Kasumi-1 (cell line): Measurements from ENCODE around the gene PTBP1.
A peak's percentile ranks its signal among the peaks of the same experiment; 100 is the strongest.
"Not testable (repeated sequence)": the region's sequence is repeated elsewhere in the genome, so short reads cannot be mapped to it uniquely, and the experiment has no call there.

Source experiments
- DNase-seq, 2 experiments: peaks; one replicate each; lab custom pipeline; 2025; lab: John Stamatoyannopoulos, UW

PTBP1 gene

GRCh38 chr19:829129-829758 is 32.0 kb downstream of the PTBP1 start:
- no peak for DNase-seq

GRCh38 chr19:831407-832369 is 34.4 kb downstream of the PTBP1 start:
- no peak for DNase-seq

- DNase-seq = no peak
Measured at GRCh38 chr19:834216-834615, 37.0 kb downstream of the PTBP1 start.

GRCh38 chr19:835210-835810 is 38.1 kb downstream of the PTBP1 start:
- DNase-seq = no peak

- peak; percentile 45 to 50 for DNase-seq
Measured at GRCh38 chr19:840519-841206, 43.4 kb downstream of the PTBP1 start, which contains the start of gene PRTN3. TSS of gene PRTN3 (plus strand) at chr19:840999. CDS start at chr19:841009, 10 bp downstream.

- DNase-seq = not testable (repeated sequence)
Measured at GRCh38 chr19:842802-843179, 45.5 kb downstream of the PTBP1 start.

GRCh38 chr19:843180-843835 is 46.1 kb downstream of the PTBP1 start:
- no peak for DNase-seq

- no peak for DNase-seq
Measured at GRCh38 chr19:843836-844545, 46.7 kb downstream of the PTBP1 start.

- peak in 1 of 2 experiments; percentile 31 for DNase-seq
Measured at GRCh38 chr19:844546-844971, 47.3 kb downstream of the PTBP1 start.

- DNase-seq = no peak
Measured at GRCh38 chr19:845707-846521, 48.7 kb downstream of the PTBP1 start.

- DNase-seq = peak; percentile 39 to 43
Measured at GRCh38 chr19:848386-848921, 51.2 kb downstream of the PTBP1 start.

- not testable (repeated sequence) for DNase-seq
Measured at GRCh38 chr19:849195-849594, 51.9 kb downstream of the PTBP1 start.

- DNase-seq = peak; percentile 67
Measured at GRCh38 chr19:850221-850978, 53.1 kb downstream of the PTBP1 start.

GRCh38 chr19:850979-851335 is 53.7 kb downstream of the PTBP1 start:
- DNase-seq = no peak

GRCh38 chr19:852136-853013 is 55.1 kb downstream of the PTBP1 start, which contains the start of gene ELANE:
TSS of gene ELANE (plus strand) at chr19:852303. CDS start at chr19:852329, 26 bp downstream.
- peak; percentile 22 to 26 for DNase-seq

- DNase-seq = no peak
Measured at GRCh38 chr19:853014-853585, 55.8 kb downstream of the PTBP1 start.

- not testable (repeated sequence) for DNase-seq
Measured at GRCh38 chr19:853614-854220, 56.5 kb downstream of the PTBP1 start.
